Thymus (tissue), 11 donors: ENCODE measurements around the gene IL2RA. TPM values are rescaled to one million over a fixed set of nuclear protein-coding genes. Genes with fewer than 3 reads are reported as not detected.
"Not testable (repeated sequence)": the region's sequence is repeated elsewhere in the genome, so short reads cannot be mapped to it uniquely, and the experiment has no call there.

Experiments used
- DNase-seq, 9 donors: peaks; one replicate each; pipeline ENCODE4 v3.0.0-alpha.2; 2013; ENCODE audit warnings: low spot score in 9 of 9, low read depth in 6 of 9, missing footprints in 1 of 9
- H3K27ac ChIP-seq, 2 donors: one replicate each; pipeline ENCODE4 v1.5.1; 2013; ENCODE audit warnings: control low read depth in 1 of 2, low read depth in 1 of 2, low read length in 1 of 2, mild to moderate bottlenecking in 1 of 2, moderate library complexity in 1 of 2
- H3K27me3 ChIP-seq, 2 donors: one replicate each; pipeline ENCODE4 v1.5.1; 2013; ENCODE audit warnings: low read length in 1 of 2; ENCODE audit not compliant: control insufficient read depth in 2 of 2, insufficient read depth in 1 of 2
- H3K36me3 ChIP-seq, 2 donors: one replicate each; pipeline ENCODE4 v1.5.1; 2013; ENCODE audit warnings: low read length in 1 of 2, mild to moderate bottlenecking in 1 of 2, moderate library complexity in 1 of 2; ENCODE audit not compliant: control insufficient read depth in 2 of 2, insufficient read depth in 2 of 2
- H3K4me1 ChIP-seq, 2 donors: one replicate each; pipeline ENCODE4 v1.5.1; 2013; ENCODE audit warnings: low read length in 2 of 2; ENCODE audit not compliant: control insufficient read depth in 2 of 2, insufficient read depth in 2 of 2
- H3K4me3 ChIP-seq, 2 donors: one replicate each; pipeline ENCODE4 v1.5.1; 2013; ENCODE audit warnings: low read length in 2 of 2, control low read depth in 1 of 2, mild to moderate bottlenecking in 1 of 2
- H3K9me3 ChIP-seq, 2 donors: one replicate each; pipeline ENCODE4 v1.5.1; 2013; ENCODE audit warnings: low read length in 1 of 2, mild to moderate bottlenecking in 1 of 2; ENCODE audit not compliant: control insufficient read depth in 2 of 2, insufficient read depth in 1 of 2
- WGBS: extraction: QIAGEN DNeasy Blood & Tissue Kit; methylation state at CpG from one replicate; pipeline ENCODE4 v1.1.7; 2013; 5-methylcytosine and 5-hydroxymethylcytosine counted together
- polyA plus RNA-seq: library from polyadenylated mRNA; stranded (reverse); fragments of 200-250 nt; gene quantifications from one replicate; pipeline ENCODE4 v1.2.3, GENCODE V29; 2013
- total RNA-seq: library from RNA; stranded (reverse); fragments of 120-200 nt; gene quantifications from one replicate; pipeline ENCODE4 v1.2.4, GENCODE V29; 2013
- donor health status: healthy.

The IL2RA gene
- total and polyA plus RNA-seq, 2 donors: 5.6 to 13.0 TPM

DNA sequence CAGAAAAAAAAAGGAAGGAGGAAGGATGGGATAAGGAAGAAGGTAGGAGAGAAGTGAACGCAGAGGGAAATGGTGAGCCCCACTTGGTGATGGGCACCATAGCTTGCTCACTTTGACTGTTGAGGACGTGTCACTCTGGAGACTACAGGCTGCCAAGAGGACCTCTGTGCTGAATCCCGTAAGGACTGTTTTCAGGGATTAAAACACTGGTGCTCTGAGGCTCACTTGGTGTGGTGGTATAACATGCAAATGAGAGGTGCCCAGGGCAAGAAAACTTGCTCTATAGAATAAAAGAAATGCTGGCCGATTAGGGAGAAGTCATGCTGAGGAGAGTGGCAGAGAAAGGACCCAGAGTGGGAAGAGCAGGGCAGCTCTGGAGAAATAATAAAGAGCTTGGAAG lies 5.3 kb upstream of the IL2RA start:
- Histone ChIP-seq H3K27ac (no peak overlapping the region), H3K4me3 (no peak overlapping the region), H3K27me3 (peaks cover 3 to 6% of the 10 kb centered on the region in 2 donors), H3K36me3 (no peaks in the 10 kb centered on the region), H3K9me3 (peaks cover 0 to 6% of the 10 kb centered on the region in 2 donors), H3K4me1 (peaks cover 47 to 60% of the 10 kb centered on the region in 2 donors)
- WGBS: 94% methylated on average over 4 of the region's 4 CpGs
- DNase-seq: no peak

- H3K27me3 ChIP-seq: peaks cover 5 to 6% of the 10 kb centered on the region in 2 donors
- DNase-seq: no peak
- peaks cover 40 to 53% of the 10 kb centered on the region in 2 donors for H3K4me1 ChIP-seq
Observed at GRCh38 chr10:6065835-6066234, 3.7 kb upstream of the IL2RA start.

GRCh38 chr10:6065406-6065805 lies 3.2 kb upstream of the IL2RA start:
- WGBS: 98% methylated on average over 3 of the region's 3 CpGs
- Histone ChIP-seq H3K4me1 (peaks cover 36 to 50% of the 10 kb centered on the region in 2 donors), H3K4me3 (no peak overlapping the region), H3K27me3 (peaks cover 5 to 6% of the 10 kb centered on the region in 2 donors), H3K9me3 (no peaks in the 10 kb centered on the region), H3K27ac (no peak overlapping the region), H3K36me3 (no peaks in the 10 kb centered on the region)
- DNase-seq: no peak

More at GRCh38 chr10:6065835-6066234, 3.7 kb upstream of the IL2RA start:
- WGBS: 88% methylated on average over 4 of the region's 4 CpGs
- H3K4me3 ChIP-seq: no peak overlapping the region
- no peaks in the 10 kb centered on the region for H3K36me3 ChIP-seq
- H3K9me3 ChIP-seq: no peaks in the 10 kb centered on the region
- H3K27ac ChIP-seq: no peak overlapping the region

- not testable (repeated sequence) for H3K27ac ChIP-seq, H3K9me3 ChIP-seq, DNase-seq, H3K27me3 ChIP-seq, H3K4me3 ChIP-seq, H3K36me3 ChIP-seq
- 97% methylated on average over 3 of the region's 3 CpGs for WGBS
- H3K4me1 ChIP-seq: peaks cover 30 to 44% of the 10 kb centered on the region in 2 donors
Observed at GRCh38 chr10:6064726-6065125, 2.6 kb upstream of the IL2RA start.

GRCh38 chr10:6064119-6064518 lies 2.0 kb upstream of the IL2RA start:
- Histone ChIP-seq H3K4me3 (no peak overlapping the region), H3K9me3 (no peaks in the 10 kb centered on the region), H3K4me1 (peaks cover 25 to 37% of the 10 kb centered on the region in 2 donors), H3K36me3 (no peaks in the 10 kb centered on the region), H3K27me3 (peaks cover 5 to 6% of the 10 kb centered on the region in 2 donors), H3K27ac (no peak overlapping the region)
- DNase-seq: no peak
- 95% methylated on average over 7 of the region's 7 CpGs for WGBS

- H3K4me1 ChIP-seq: peaks cover 10 to 15% of the 10 kb centered on the region in 2 donors
- no peaks in the 10 kb centered on the region for H3K9me3 ChIP-seq
- no peak for DNase-seq
- WGBS: 88% methylated on average over 8 of the region's 8 CpGs
- H3K36me3 ChIP-seq: no peaks in the 10 kb centered on the region
- no peak overlapping the region for H3K4me3 ChIP-seq
- peaks cover 2 to 3% of the 10 kb centered on the region in 2 donors for H3K27me3 ChIP-seq
- H3K27ac ChIP-seq: no peak overlapping the region
Observed at GRCh38 chr10:6061056-6061455, 1.1 kb downstream of the IL2RA start.

- DNase-seq: no peak
- WGBS: 95% methylated on average over 2 of the region's 2 CpGs
- peaks cover 10 to 14% of the 10 kb centered on the region in 2 donors for H3K4me1 ChIP-seq
Observed at GRCh38 chr10:6059506-6059905, 2.7 kb downstream of the IL2RA start.

DNA sequence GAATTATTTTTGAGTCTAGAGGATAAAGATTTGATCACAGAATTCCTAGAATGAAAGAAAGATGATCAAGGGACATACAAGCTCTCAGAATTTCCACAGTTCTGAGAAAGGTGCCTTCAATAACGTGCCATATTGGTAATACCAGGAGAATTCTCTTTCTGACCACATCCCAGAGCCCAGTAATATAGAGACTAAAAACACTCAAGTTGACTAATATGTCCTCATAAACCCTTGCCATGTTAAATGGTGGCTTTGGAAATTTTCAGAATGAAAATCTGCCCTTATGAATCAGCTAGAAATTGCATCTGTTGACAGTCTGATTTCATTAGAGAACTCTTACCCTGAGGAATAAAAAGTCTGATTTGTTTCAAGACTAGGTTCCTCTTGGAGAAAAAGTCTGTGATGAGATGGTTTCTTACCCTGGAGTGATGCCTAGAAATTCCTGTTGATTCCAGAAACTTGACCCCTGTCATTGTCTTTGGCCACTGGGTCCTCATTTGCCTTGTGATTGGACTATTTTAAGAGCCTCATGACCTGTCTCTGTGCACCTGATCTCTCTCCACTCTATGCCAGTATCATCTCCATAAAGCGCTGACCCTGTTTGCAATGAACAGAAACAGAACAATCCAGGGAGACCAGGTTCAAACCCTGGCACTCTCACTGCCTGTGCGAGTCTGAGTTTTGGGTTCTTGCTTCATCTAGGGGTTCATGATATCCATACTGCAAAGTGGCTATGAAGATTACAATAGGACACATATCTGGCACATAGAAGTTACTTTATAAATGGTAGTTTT lies 3.3 kb downstream of the IL2RA start:
- Histone ChIP-seq H3K27me3 (peaks cover 0 to 3% of the 10 kb centered on the region in 2 donors), H3K4me3 (no peak overlapping the region), H3K4me1 (peaks cover 10 to 17% of the 10 kb centered on the region in 2 donors), H3K36me3 (no peaks in the 10 kb centered on the region), H3K9me3 (no peaks in the 10 kb centered on the region), H3K27ac (no peak overlapping the region)
- 94% methylated on average over 3 of the region's 3 CpGs for WGBS
- DNase-seq: no peak

More at GRCh38 chr10:6059506-6059905, 2.7 kb downstream of the IL2RA start:
- Histone ChIP-seq H3K36me3 (no peaks in the 10 kb centered on the region), H3K9me3 (no peaks in the 10 kb centered on the region), H3K27ac (no peak overlapping the region), H3K27me3 (peaks cover 0 to 2% of the 10 kb centered on the region in 2 donors), H3K4me3 (no peak overlapping the region)

DNA sequence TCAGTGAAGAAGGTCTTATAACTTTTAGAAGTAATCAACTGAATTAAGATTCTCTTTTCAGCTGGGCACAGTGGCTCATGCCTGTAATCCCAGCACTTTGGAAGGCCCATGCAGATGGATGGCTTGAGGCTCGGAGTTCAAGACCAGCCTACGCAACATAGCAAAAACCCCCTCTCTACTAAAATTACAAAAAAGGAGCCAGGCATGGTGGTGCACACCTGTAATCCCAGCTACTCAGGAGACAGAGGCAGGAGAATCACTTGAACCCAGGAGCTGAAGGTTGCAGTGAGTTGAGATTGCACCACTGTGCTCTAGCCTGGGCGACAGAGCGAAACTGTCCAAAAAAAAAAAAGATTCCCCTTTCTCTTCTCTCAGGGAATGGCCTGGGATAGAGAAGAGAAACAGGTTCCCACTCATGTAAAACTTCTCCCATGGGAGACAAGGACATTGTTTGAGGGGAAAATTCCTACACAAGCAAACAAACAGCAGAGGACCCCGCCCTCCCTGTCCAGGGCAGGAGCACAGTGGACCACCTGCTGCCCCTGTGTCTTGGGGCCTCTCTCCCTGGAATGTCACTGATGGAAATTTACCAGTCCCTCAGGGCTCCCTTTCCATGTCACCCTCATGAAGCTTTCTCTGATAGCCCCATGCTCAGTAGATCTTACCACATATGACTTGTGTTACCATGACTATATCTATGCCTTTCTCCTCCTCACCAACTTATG lies 5.6 kb downstream of the IL2RA start:
- H3K36me3 ChIP-seq: no peaks in the 10 kb centered on the region
- no peak for DNase-seq
- peaks cover 17 to 28% of the 10 kb centered on the region in 2 donors for H3K4me1 ChIP-seq
- H3K27ac ChIP-seq: no peak overlapping the region
- no peak overlapping the region for H3K4me3 ChIP-seq
- WGBS: 95% methylated on average over 5 of the region's 5 CpGs
- H3K27me3 ChIP-seq: peaks cover 0 to 7% of the 10 kb centered on the region in 2 donors
- H3K9me3 ChIP-seq: no peaks in the 10 kb centered on the region
